ENCODE results near the gene C1orf53. TPM values are rescaled to one million over a fixed set of nuclear protein-coding genes. Genes with fewer than 3 reads are reported as not detected.
"Not testable (repeated sequence)": the region's sequence is repeated elsewhere in the genome, so short reads cannot be mapped to it uniquely, and the experiment has no call there.

The C1orf53 gene
- total and polyA plus RNA-seq, 2 of the 8 experiments (the other 6 are each of a cell fraction or from before 2014, with no cell fraction given) = 0.56 to 1.3 TPM

- H3K36me3 ChIP-seq (ENCODE audit: control insufficient read depth in 2 of 4, insufficient read depth in 4 of 4, low read length in 3 of 4); FAIRE-seq; H4K8ac ChIP-seq (ENCODE audit: extremely low read depth, insufficient read depth, low read length); H3K4me3 ChIP-seq (ENCODE audit: extremely low read depth in 1 of 4, insufficient read depth in 2 of 4, low read depth in 3 of 4, low read length in 4 of 4); DNase-seq (ENCODE audit: low read depth in 1 of 2, low spot score in 2 of 2); H2AFZ ChIP-seq (ENCODE audit: low read length); H3K4me1 ChIP-seq (replicated peaks in 1 of 4; ENCODE audit: control insufficient read depth in 3 of 4, insufficient read depth in 4 of 4, low read length in 3 of 4); POLR2A ChIA-PET (ENCODE audit: partially characterized antibody); H3K79me1 ChIP-seq (ENCODE audit: low read depth, low read length); H3K18ac ChIP-seq (ENCODE audit: extremely low read depth, low read length); H4K5ac ChIP-seq (ENCODE audit: insufficient read length, low read depth, low read length); H3K14ac ChIP-seq (ENCODE audit: insufficient read length); CTCF ChIA-PET (ENCODE audit: partially characterized antibody); H2BK120ac ChIP-seq (replicated peaks; ENCODE audit: low read depth, low read length); H4K91ac ChIP-seq (replicated peaks; ENCODE audit: insufficient read length, low read length); H2BK20ac ChIP-seq (ENCODE audit: low read length); H3K9ac ChIP-seq (replicated peaks in 1 of 4; ENCODE audit: extremely low read depth in 1 of 4, low read depth in 3 of 4, low read length in 3 of 4); H3K79me2 ChIP-seq (ENCODE audit: control insufficient read depth in 1 of 2, insufficient read depth in 2 of 2, low read length in 2 of 2); H3K23me2 ChIP-seq (ENCODE audit: low read depth, low read length); H4K20me1 ChIP-seq (replicated peaks in 1 of 2; ENCODE audit: control insufficient read depth in 1 of 2, insufficient read depth in 2 of 2, low read length in 2 of 2); H2AK5ac ChIP-seq (ENCODE audit: low read depth, low read length); H2BK5ac ChIP-seq (ENCODE audit: low read depth, low read length); H3K9me3 ChIP-seq (ENCODE audit: insufficient read depth in 2 of 2, low read depth in 1 of 2, low read length in 1 of 2); H3K27me3 ChIP-seq (replicated peaks in 1 of 4; ENCODE audit: control insufficient read depth in 3 of 4, extremely low read depth in 1 of 4, insufficient read depth in 3 of 4, low read length in 3 of 4); H2BK15ac ChIP-seq (ENCODE audit: low read length); H2BK12ac ChIP-seq (ENCODE audit: low read depth, low read length); H3K23ac ChIP-seq (ENCODE audit: insufficient read length); H3K56ac ChIP-seq (replicated peaks; ENCODE audit: insufficient read length, low read depth, low read length); H3K4ac ChIP-seq (replicated peaks; ENCODE audit: insufficient read length, low read depth, low read length); H3K4me2 ChIP-seq (ENCODE audit: insufficient read depth in 1 of 2, low read depth in 2 of 2, low read length in 2 of 2); H3K27ac ChIP-seq (ENCODE audit: low read depth, low read length): not testable (repeated sequence)
- 93% methylated on average over 4 of the region's 6 CpGs; no CpG with 5 or more reads in 1 of the 2 experiments for WGBS, 2 experiments (ENCODE audit: extremely low coverage in 1 of 2, insufficient coverage in 1 of 2, insufficient read length in 1 of 2, insufficient replicate concordance in 2 of 2, low coverage in 1 of 2, low lambda C conversion rate in 2 of 2, missing lambda C conversion rate in 1 of 2)
These were observed 36.9 kb downstream of the C1orf53 start for GRCh38 chr1:197939159-197939980.
